ENCODE results near the gene PERM1.

PERM1 gene

GRCh38 chr1:933603-933940 lies 48.3 kb downstream of the PERM1 start:
- no peaks in the 10 kb centered on the region for H3K9me3 ChIP-seq (ENCODE audit: control insufficient read depth, insufficient read depth, low read length)
- H3K79me2 ChIP-seq (ENCODE audit: control insufficient read depth, low read length): no peaks in the 10 kb centered on the region
- peaks cover 7% of the 10 kb centered on the region; the same call in 1 of the 2 replicates for H3K4me1 ChIP-seq (ENCODE audit: control insufficient read depth, low read length)
- H4K20me1 ChIP-seq (ENCODE audit: control insufficient read depth, insufficient read depth, low read depth, low read length): no peaks in the 10 kb centered on the region
- H3K4me2 ChIP-seq (ENCODE audit: low read length): no peak overlapping the region
- peaks cover 9% of the 10 kb centered on the region; the same call in 1 of the 2 replicates for H3K27me3 ChIP-seq (ENCODE audit: control insufficient read depth, low read length)
- H3F3A ChIP-seq (ENCODE audit: control insufficient read depth, insufficient read depth): 0 out of 2 replicates have a peak, but pooled peaks cover 3% of the 10 kb centered on the region
- no peak for TF ChIP-seq CTCF (IDR thresholded peaks at IDR 0.05; ENCODE audit: low read depth, low read length, poor library complexity, severe bottlenecking)
- TF ChIP-seq EZH2phosphoT487 (IDR thresholded peaks at IDR 0.05; ENCODE audit: borderline replicate concordance, low read length): no peak
- no peaks in the 10 kb centered on the region for H3K9me2 ChIP-seq (replicated peaks; ENCODE audit: control insufficient read depth, low read length)
- H3K36me3 ChIP-seq (ENCODE audit: control insufficient read depth, low read length): no peaks in the 10 kb centered on the region
- H3K4me3 ChIP-seq (ENCODE audit: low read length): no peak overlapping the region
- no peak overlapping the region for H3K27ac ChIP-seq (ENCODE audit: low read depth, low read length)

GRCh38 chr1:932776-933602 lies 48.9 kb downstream of the PERM1 start:
- TF ChIP-seq EZH2phosphoT487 (IDR thresholded peaks at IDR 0.05; ENCODE audit: borderline replicate concordance, low read length) (no peak), CTCF (IDR thresholded peaks at IDR 0.05; ENCODE audit: low read depth, low read length, poor library complexity, severe bottlenecking) (no peak)
- Histone ChIP-seq H3K36me3 (ENCODE audit: control insufficient read depth, low read length) (no peaks in the 10 kb centered on the region), H3K4me2 (ENCODE audit: low read length) (no peak overlapping the region), H3K9me3 (ENCODE audit: control insufficient read depth, insufficient read depth, low read length) (no peaks in the 10 kb centered on the region), H3K27me3 (ENCODE audit: control insufficient read depth, low read length) (peaks cover 6% of the 10 kb centered on the region; the same call in 1 of the 2 replicates), H3K4me1 (ENCODE audit: control insufficient read depth, low read length) (peaks cover 7% of the 10 kb centered on the region; the same call in 1 of the 2 replicates), H3K79me2 (ENCODE audit: control insufficient read depth, low read length) (no peaks in the 10 kb centered on the region), H3K9me2 (replicated peaks; ENCODE audit: control insufficient read depth, low read length) (no peaks in the 10 kb centered on the region), H3K4me3 (ENCODE audit: low read length) (no peak overlapping the region), H4K20me1 (ENCODE audit: control insufficient read depth, insufficient read depth, low read depth, low read length) (no peaks in the 10 kb centered on the region), H3K27ac (ENCODE audit: low read depth, low read length) (no peak overlapping the region), H3F3A (ENCODE audit: control insufficient read depth, insufficient read depth) (0 out of 2 replicates have a peak, but pooled peaks cover 3% of the 10 kb centered on the region)

GRCh38 chr1:932173-932510 lies 49.8 kb downstream of the PERM1 start:
- H3K79me2 ChIP-seq (ENCODE audit: control insufficient read depth, low read length): no peaks in the 10 kb centered on the region
- peaks cover 7% of the 10 kb centered on the region; the same call in 1 of the 2 replicates for H3K4me1 ChIP-seq (ENCODE audit: control insufficient read depth, low read length)
- H3K9me2 ChIP-seq (replicated peaks; ENCODE audit: control insufficient read depth, low read length): no peaks in the 10 kb centered on the region
- no peak overlapping the region for H3K4me3 ChIP-seq (ENCODE audit: low read length)
- H3K27ac ChIP-seq (ENCODE audit: low read depth, low read length): no peak overlapping the region
- no peaks in the 10 kb centered on the region for H3K9me3 ChIP-seq (ENCODE audit: control insufficient read depth, insufficient read depth, low read length)
- 0 out of 2 replicates have a peak, but pooled peaks cover 3% of the 10 kb centered on the region for H3F3A ChIP-seq (ENCODE audit: control insufficient read depth, insufficient read depth)
- no peak for TF ChIP-seq EZH2phosphoT487 (IDR thresholded peaks at IDR 0.05; ENCODE audit: borderline replicate concordance, low read length)
- no peak for TF ChIP-seq CTCF (IDR thresholded peaks at IDR 0.05; ENCODE audit: low read depth, low read length, poor library complexity, severe bottlenecking)
- peaks cover 12% of the 10 kb centered on the region; the same call in 1 of the 2 replicates for H3K27me3 ChIP-seq (ENCODE audit: control insufficient read depth, low read length)
- no peak overlapping the region for H3K4me2 ChIP-seq (ENCODE audit: low read length)
- no peaks in the 10 kb centered on the region for H3K36me3 ChIP-seq (ENCODE audit: control insufficient read depth, low read length)
- no peaks in the 10 kb centered on the region for H4K20me1 ChIP-seq (ENCODE audit: control insufficient read depth, insufficient read depth, low read depth, low read length)

Measured in DOHH2 (cell line).